OCI-LY7 (cell line): Measurements from ENCODE around the gene NR3C1. TPM values are rescaled to one million over a fixed set of nuclear protein-coding genes. Genes with fewer than 3 reads are reported as not detected.

Source experiments
- BruUV-seq: library from RNA; stranded (reverse); fragments of 400-500 nt; replicated peaks from 2 replicates; lab custom pipeline; 2021; lab: Mats Ljungman, UMichigan
- CTCF ChIA-PET: fragments of 300-600 bp; sonication (Branson Sonifier 250); formaldehyde crosslinking; loops from one replicate; lab custom pipeline; 2022; ENCODE audit warnings: antibody characterized with exemption; ENCODE audit not compliant: unreplicated experiment; lab: Charles Lee
- POLR2A ChIA-PET: fragments of 300-600 bp; sonication (Branson Sonifier 250); formaldehyde crosslinking; loops from one replicate; lab custom pipeline; 2022; ENCODE audit warnings: antibody characterized with exemption; lab: Charles Lee
- DNase-seq: peaks from one replicate; pipeline ENCODE4 v3.0.0-alpha.2; 2015; ENCODE audit warnings: low spot score
- H2AFZ ChIP-seq: fragments of 200-600 bp; sonication (generic), shearing (Covaris generic); 2 replicates; pipeline ENCODE4 v1.6.1; 2014; ENCODE audit warnings: mild to moderate bottlenecking, antibody characterized with exemption, low read length, moderate library complexity
- H3K27ac ChIP-seq: fragments of 200-600 bp; sonication (generic); 2 replicates; pipeline ENCODE4 v1.5.1; 2014; ENCODE audit warnings: mixed run types, low read depth, mild to moderate bottlenecking, moderate library complexity, low read length, inconsistent platforms; ENCODE audit not compliant: poor library complexity, severe bottlenecking
- H3K36me3 ChIP-seq: fragments of 200-600 bp; sonication (generic); 2 replicates; pipeline ENCODE4 v1.6.1; 2014; ENCODE audit warnings: mild to moderate bottlenecking, antibody characterized with exemption, low read length, moderate library complexity, mixed read lengths; ENCODE audit not compliant: insufficient read depth
- H3K4me1 ChIP-seq: fragments of 200-600 bp; sonication (generic); 2 replicates; pipeline ENCODE4 v1.5.1; 2014; ENCODE audit warnings: mild to moderate bottlenecking, low read length; ENCODE audit not compliant: insufficient read depth, poor library complexity, severe bottlenecking
- H3K4me2 ChIP-seq: fragments of 200-600 bp; sonication (generic); 2 replicates; pipeline ENCODE4 v1.6.1; 2014; ENCODE audit warnings: mild to moderate bottlenecking, low read length
- H3K4me3 ChIP-seq: fragments of 200-600 bp; sonication (generic); 2 replicates; pipeline ENCODE4 v1.5.1; 2014; ENCODE audit warnings: mild to moderate bottlenecking, low read depth, low read length; ENCODE audit not compliant: poor library complexity, severe bottlenecking
- H3K79me2 ChIP-seq: fragments of 200-600 bp; sonication (generic); 2 replicates; pipeline ENCODE4 v1.6.1; 2016; ENCODE audit warnings: low read depth, mild to moderate bottlenecking, low read length, moderate library complexity, mixed read lengths; ENCODE audit not compliant: insufficient read depth
- H3K9me2 ChIP-seq: fragments of 200-600 bp; sonication (generic); 2 replicates; pipeline ENCODE4 v1.6.1; 2016; ENCODE audit warnings: mild to moderate bottlenecking, low read length, mixed read lengths; ENCODE audit not compliant: insufficient read depth
- H3K9me3 ChIP-seq: fragments of 200-600 bp; sonication (generic); 2 replicates; pipeline ENCODE4 v1.6.1; 2014; ENCODE audit warnings: mild to moderate bottlenecking, mixed run types, low read length, mixed read lengths
- H4K20me1 ChIP-seq: fragments of 200-600 bp; sonication (generic); 2 replicates; pipeline ENCODE4 v1.6.1; 2014; ENCODE audit warnings: mild to moderate bottlenecking, antibody characterized with exemption, low read length, moderate library complexity, mixed read lengths; ENCODE audit not compliant: insufficient read depth
- CTCF ChIP-seq: fragments of 200-600 bp; sonication (generic); conservative IDR thresholded peaks from 2 replicates; pipeline ENCODE4 v1.5.1; 2014; ENCODE audit warnings: mild to moderate bottlenecking, antibody characterized with exemption, low read length, moderate library complexity, mixed read lengths
- EZH2phosphoT487 ChIP-seq: fragments of 200-600 bp; sonication (generic); IDR thresholded peaks from 2 replicates; pipeline ENCODE4 v1.6.1; 2018; ENCODE audit warnings: low read depth, borderline replicate concordance, mild to moderate bottlenecking, mixed run types, antibody characterized with exemption, low read length, moderate library complexity, mixed read lengths
- intact Hi-C: fragments of 100-400 bp; cut with micrococcal nuclease; formaldehyde crosslinking; loops from one replicate; pipeline ENCODE4 v1.10.0; 2022; ENCODE audit not compliant: unreplicated experiment
- total RNA-seq, 2 experiments: library from RNA; depleted of rRNA in 1 of 2; stranded (reverse); fragments of >200 nt in 1 of 2; shearing (Covaris generic) in 1 of 2; gene quantifications; 2 replicates each; pipeline ENCODE4 v1.2.3, GENCODE V29; 2014 to 2022

Gene NR3C1
- total RNA-seq, 2 experiments from 2014 or later = 45.6 to 106 TPM

- Histone ChIP-seq H3K79me2 (peaks cover 77% of the 10 kb centered on the region), H3K4me3 (no peak overlapping the region), H3K4me1 (no peaks in the 10 kb centered on the region), H2AFZ (no peak overlapping the region), H3K27ac (no peak overlapping the region), H3K9me2 (no peaks in the 10 kb centered on the region), H3K9me3 (peaks cover 23% of the 10 kb centered on the region; the same call in 1 of the 2 replicates), H3K36me3 (peaks cover 51% of the 10 kb centered on the region), H3K4me2 (no peak overlapping the region), H4K20me1 (no peaks in the 10 kb centered on the region)
- intact Hi-C loops = no loop called here
- no peak for TF ChIP-seq EZH2phosphoT487
- no peak for TF ChIP-seq CTCF
- BruUV-seq = no TSS peak
- ChIA-PET POLR2A (interaction anchor here (0.7 to 1.5 kb wide), 2 partner anchors 36 to 73 kb away, joined by 3 read pairs; no protein-coding TSS in a partner anchor), CTCF (no interaction called here)
- no peak for DNase-seq
Measured at GRCh38 chr5:143322176-143322575, 81.3 kb downstream of the NR3C1 start.

GRCh38 chr5:143319437-143320227, 83.9 kb downstream of the NR3C1 start:
- TF ChIP-seq CTCF = no peak
- TF ChIP-seq EZH2phosphoT487 = no peak
- Histone ChIP-seq H3K36me3 (peaks cover 26% of the 10 kb centered on the region), H3K4me3 (no peak overlapping the region), H4K20me1 (no peaks in the 10 kb centered on the region), H3K4me1 (peaks cover 4% of the 10 kb centered on the region), H3K27ac (no peak overlapping the region), H3K79me2 (peaks cover 64% of the 10 kb centered on the region), H3K9me3 (0 out of 2 replicates have a peak, but pooled peaks cover under 1% of the 10 kb centered on the region), H3K4me2 (no peak overlapping the region), H3K9me2 (no peaks in the 10 kb centered on the region), H2AFZ (no peak overlapping the region)
- CTCF ChIA-PET = no interaction called here
- no TSS peak for BruUV-seq
- intact Hi-C loops = no loop called here
- POLR2A ChIA-PET = interaction anchor here (1.4 kb wide), 1 partner anchor 28 kb away, joined by 4 read pairs; no protein-coding TSS in a partner anchor
- no peak for DNase-seq

- H3K9me3 ChIP-seq = no peaks in the 10 kb centered on the region
Measured at GRCh38 chr5:143318833-143319232, 84.7 kb downstream of the NR3C1 start.

More at GRCh38 chr5:143318833-143319232, 84.7 kb downstream of the NR3C1 start:
- BruUV-seq = no TSS peak
- no peak overlapping the region for H3K4me3 ChIP-seq
- H2AFZ ChIP-seq = no peak overlapping the region
- ChIA-PET CTCF (no interaction called here), POLR2A (no interaction called here)
- H3K4me2 ChIP-seq = no peak overlapping the region
- no peak for TF ChIP-seq CTCF
- no peak for TF ChIP-seq EZH2phosphoT487
- H3K79me2 ChIP-seq = peaks cover 72% of the 10 kb centered on the region
- H4K20me1 ChIP-seq = no peaks in the 10 kb centered on the region
- peaks cover 23% of the 10 kb centered on the region for H3K36me3 ChIP-seq
- DNase-seq = no peak
- intact Hi-C loops = no loop called here
- H3K9me2 ChIP-seq = no peaks in the 10 kb centered on the region
- no peak overlapping the region for H3K27ac ChIP-seq
- H3K4me1 ChIP-seq = peaks cover 12% of the 10 kb centered on the region
